Activated T-cell treated with anti-CD3 and anti-CD28 coated beads, Interleukin-2, amount 50 U/mL, for 48 hours (primary cell): ENCODE measurements around the gene ZNF467.

Experiments
- DNase-seq, 2 experiments: peaks; one replicate each; pipeline ENCODE4 v3.0.0-alpha.2; 2020

Gene ZNF467

DNA sequence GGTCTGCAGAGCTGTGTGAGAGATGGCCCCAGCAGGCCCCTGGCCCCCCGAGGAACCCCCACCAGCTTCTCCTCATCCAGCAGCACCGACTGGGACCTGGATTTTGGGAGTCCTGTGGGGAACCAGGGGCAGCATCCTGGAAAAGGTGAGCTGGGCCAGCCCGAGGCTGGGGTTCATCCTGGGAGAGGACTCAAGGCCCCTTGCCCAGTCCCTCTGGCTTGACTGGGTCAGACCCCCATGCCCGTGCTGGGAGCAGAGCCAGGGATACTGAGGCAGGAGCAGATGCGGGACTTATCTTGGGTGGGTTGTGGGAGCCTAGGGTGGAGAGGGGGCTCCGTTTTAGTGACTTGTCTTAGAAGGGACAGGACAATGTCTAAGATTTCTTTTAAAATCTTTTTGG is 47.5 kb downstream of the ZNF467 start:
- no peak for DNase-seq

DNA sequence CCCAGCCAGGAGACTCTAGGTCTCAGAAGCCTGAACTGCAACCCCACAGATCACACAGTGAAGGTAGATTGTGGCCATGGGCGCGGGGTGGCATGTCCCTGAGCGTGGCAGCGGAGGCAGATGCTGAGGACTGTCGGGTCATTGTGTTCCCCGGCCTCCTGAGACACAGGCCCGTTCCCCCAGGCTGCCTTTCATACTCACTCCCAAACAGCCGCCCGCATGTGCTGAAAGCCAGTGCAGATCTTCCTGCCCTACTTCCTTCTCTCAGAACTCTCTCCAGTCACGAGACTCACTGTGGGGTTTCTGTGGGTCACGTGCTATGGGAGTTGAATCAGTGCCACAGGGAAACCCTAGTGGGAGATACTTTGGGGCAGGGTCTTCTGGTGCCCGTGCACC is 48.0 kb downstream of the ZNF467 start:
- DNase-seq = no peak

DNA sequence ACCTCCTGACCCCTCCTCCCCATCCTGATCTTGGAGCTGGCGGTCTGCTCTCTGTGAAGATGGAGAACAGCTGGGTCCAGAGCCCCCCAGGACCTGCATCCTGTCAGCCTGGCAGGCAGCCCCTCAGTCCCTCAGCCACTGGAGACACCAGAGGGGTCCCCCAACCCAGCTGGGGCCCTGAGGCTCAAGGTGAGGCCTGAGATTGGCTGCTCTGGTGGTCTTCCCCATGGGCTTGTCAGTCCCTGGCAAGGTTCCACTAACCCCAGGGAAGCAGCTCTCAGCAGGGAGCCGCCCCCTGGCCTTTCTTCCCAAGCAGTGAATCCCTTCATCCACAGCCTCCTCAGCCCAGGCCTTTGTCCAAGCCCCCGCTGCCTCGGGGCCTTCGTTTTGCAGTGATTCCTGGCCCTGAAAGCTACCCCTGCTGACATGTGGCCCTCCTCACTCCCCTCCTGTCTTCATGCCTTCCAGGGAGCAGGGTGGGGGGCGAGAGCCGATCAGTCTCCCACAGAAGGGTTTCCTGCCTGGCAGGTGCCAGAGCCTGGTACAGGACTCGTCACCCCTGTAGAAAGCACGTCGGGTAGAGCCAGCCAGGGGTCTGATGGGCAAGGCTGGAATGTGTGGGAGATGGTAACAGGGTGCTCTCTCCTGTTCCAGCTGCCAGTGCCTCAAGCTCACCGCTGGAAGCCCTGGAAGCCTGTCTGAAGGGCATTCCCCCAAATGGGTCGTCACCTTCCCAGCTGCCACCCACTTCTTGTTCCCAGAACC is 48.5 kb downstream of the ZNF467 start:
- DNase-seq = no peak

DNA sequence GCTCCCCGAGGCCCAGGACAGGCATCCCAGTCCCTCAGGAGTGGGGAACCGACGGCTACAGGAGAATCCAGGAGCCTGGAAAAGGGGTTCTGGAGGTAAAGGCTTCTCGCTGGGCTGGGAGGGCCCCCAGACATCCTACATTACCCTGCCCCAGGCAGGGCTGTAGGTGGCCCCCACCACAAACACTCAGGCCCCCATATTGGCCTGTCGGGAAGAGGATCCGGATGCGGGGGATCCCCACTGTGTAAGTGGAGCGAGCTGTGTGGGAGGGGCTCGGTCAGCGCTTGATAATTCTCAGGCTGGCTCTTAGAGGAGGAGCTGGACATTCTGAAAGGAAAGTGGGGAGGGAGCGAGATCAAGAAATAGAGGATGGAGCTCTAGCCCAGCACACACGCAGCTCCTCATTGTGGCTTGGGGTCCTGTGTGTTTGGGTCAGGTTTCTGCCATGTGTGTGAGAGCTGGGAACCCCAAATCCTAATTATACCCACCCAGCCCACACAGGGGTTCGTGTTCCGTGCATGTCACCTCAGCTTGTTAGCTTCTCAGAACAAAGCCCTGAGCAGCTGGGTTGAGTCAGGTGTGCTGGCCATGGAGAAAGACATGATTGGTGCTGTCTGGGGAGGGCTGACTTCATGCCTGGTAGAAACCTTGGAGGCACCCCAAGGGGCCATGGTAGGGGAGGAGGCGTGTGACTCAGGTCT is 49.4 kb downstream of the ZNF467 start:
- DNase-seq = no peak

DNA sequence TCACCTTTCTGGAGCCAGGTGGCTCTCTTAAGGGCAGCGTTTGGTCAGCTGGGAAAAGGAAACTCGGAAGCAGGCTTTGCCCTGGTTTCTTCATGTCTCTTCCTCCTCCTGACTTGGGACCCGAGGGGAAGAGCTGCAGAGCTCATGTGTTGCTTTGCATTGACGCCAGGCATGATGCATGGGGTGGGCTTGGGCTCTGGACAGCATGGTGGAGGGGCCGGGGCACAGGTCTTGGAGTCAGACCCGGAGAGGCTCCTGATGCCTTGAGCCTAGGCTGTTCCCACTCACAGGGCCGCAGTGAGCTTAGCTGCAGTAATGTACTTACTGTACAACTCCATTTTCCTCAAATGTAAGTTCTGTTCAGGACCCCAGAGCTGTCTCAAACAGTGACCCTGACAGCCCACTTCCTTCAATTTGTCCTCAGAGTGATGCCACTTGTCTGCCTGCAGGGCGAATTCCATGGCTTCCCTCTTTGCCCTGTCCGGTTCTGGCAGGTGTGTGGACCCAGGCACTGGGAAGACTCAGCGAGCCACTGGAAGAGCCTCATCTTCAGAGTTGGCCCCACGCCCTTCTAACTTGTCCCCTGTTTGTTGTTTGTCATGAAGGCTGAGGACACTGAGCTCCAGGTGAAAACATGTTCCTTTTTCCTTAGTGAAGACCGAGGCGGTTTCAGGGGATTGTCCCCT is 50.2 kb downstream of the ZNF467 start:
- DNase-seq = no peak

DNA sequence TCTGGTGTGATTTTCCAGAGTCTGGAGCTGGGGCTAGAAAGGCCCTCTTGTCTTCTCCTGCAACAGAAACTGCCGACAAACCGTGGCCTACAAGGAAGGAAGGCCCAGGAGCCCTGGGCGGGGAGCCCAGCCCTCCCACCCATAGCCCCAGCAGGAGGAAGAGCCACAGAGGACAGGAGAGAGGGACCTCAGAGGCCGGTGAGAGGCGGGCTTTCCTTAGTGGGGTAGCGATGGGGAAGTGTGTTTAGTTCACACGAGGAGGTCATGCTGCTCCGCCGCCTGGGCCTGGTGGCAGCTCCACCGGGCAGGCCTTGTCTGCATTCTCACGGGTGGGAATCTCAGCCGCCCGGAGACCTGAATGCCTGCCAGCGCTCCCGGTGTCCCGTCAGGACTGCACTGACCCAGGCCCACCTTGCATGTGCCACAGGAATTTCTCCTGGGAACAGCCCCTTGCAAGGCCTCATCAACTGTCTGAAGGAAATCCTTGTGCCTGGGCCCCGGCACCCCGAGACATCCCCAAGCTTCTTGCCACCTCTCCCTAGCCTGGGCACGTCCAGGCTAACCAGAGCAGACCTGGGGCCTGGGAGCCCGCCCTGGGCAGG is 50.9 kb downstream of the ZNF467 start:
- DNase-seq = no peak

DNA sequence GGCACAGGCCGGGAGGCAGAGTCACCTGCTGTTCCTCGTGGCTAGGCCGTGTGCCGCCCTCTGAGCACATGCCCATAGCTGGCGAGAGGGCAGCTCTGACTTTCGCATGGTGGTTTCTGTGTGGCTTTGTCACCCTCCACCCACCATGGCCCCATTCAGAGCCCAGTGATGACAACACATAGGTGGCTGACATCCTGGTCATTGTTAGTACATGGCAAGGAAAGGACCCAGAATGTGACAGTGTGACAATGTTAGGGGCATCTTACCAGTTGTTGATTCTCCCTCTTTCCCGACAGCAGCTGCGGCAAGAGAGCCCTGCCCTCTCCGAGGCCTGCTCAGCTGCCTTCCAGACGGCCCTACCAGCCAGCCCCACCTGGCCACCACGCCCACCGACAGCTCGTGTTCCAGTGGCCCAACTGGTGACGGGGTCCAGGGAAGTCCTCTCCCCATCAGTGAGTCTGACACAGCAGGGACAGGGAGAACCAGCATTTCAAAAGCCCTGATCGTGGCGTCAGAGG is 52.2 kb downstream of the ZNF467 start:
- no peak for DNase-seq

DNA sequence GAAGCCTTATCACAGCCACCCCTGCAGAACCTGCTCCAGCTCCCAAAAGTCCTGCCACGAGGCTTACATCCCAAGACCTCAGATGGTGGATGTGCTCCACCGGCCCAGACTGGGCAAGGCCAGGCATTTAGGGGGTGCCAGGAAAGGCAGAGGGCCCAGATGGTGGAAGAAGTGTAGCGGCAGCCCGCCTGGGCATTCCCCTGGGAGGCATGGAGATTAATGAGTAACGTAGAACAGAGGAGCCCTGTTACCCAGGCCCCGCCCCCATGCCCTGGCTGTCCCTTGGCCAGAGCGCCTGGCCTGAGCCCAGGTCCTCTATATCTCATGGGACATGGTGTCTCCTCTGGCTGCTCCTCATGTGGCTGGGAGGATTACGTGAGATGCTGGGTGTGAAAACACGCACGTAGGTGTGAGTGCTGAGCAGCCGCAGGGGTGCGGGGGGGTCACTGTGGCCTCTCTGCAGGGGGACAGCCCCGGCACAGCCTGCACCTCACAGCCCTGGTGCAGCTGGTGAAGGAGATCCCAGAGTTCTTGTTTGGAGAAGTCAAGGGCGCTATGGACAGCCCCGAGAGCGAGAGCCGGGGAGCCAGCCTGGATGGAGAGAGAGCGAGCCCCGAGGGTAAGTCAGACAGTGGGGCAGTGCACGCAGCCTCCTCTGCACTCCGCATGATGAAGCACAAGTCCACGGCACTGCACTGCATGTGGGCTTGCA is 52.9 kb downstream of the ZNF467 start:
- DNase-seq = peak in 1 of 2 experiments; percentile 12

DNA sequence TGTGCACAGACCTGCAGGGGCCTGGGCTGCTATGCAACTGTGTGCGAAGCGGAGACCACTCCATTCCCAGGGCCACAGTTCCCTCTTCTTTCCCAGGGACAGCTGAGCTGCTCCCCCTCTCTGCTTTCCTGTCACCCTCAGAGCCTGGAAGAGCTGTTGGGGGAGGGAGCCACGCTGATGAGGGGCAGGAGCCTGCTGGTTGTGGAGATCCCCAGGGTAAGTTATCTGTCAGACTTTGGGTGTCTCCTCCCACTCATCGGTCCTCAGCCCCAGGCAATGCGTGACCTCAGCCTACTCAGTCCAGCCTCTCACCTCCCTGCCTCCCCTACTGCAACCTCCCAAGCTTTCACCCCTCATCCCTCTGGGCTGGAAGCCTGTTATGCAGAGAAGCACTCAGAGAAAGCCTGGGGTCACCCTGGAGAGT is 53.5 kb downstream of the ZNF467 start:
- no peak for DNase-seq

DNA sequence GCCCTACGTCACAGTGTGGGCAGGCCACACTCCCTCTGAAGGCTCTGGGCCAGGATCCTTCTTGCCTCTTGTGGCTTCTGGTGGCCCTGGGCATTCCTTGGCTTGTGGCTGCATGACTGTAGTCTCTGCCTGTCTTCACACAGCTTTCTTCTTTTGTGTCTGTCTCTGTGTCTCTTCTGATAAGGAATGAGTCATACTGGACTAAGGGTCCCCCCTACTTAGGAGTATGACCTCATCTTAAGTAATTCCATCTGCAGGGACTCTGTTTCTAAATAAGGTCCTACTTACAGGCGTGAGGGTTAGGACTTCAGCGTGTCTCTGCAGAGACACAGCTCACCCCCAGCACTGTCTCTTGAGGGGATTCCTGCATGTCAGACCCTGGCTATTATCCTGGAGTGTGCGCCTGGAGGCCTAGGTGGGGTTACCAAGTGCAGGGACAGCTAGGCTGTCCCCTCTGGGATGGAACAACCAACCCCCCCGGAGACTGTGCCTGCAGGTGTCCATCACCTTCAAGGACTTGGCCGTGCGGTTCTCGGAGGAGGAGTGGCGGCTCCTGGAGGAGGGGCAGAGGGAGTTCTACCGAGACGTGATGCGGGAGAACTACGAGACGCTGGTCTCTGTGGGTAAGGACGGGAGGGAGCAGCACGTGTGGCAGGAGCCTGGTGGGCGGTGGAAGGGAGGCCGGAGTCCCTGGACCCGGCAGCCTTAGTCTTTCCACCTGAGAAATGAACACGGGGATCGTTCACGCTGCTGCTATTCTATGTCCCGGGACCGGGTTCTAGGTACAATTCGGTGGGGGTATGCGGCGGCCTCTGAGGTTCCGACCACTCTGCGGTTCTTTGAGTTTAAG is 54.1 kb downstream of the ZNF467 start:
- DNase-seq = no peak

DNA sequence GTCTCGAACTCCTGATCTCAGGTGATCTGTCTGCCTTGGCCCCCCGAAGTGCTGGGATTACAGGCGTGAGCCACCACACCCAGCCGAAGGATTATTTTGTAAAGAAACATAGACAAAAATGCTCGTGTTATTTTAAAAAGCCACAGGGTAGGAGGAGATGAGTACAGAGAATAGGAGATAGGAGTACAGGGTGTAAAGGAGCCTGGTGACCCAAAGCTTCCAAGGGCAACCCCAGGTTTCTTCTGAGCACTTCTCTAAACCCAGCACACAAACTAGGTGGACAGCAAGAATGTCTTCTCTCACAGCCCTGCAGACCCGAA is 54.7 kb downstream of the ZNF467 start:
- DNase-seq = no peak

DNA sequence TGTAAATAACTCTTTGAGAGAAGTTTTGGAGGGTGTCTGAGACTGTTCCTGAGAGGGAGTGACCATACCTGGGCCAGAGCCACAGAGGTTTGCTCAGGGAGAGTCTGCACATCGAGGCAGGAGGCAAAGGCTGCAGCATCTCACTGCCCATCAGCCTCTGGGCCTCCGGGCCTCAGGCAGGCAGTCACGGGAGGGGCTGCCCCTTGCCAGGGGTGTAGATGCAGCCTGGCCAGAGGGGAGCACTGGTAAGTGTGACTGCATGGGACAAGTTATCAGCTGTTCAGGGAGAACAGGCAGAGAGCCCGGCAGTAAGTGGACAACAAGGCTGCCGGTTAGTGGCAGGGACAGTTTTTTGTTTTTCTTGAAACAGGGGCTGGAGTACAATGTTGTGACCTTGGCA is 55.9 kb downstream of the ZNF467 start:
- no peak for DNase-seq

DNA sequence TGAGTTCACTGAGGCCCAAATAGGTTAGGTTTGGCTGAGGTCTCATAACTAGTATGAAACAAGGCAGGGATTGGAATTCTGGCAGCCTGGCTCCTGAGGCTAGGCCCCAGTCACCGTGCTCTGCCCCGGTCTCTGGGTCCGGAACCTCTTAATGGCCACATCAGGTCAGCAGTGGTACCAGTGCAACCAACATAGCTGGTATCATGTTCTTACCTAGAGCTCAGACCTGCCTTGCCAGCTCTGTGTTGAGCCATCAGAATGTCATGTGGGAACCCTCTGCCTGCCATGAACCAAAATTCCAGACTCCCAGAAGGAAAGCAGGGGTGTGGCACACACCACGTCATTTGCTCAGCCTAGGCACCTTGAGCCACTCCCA is 56.5 kb downstream of the ZNF467 start:
- DNase-seq = no peak

DNA sequence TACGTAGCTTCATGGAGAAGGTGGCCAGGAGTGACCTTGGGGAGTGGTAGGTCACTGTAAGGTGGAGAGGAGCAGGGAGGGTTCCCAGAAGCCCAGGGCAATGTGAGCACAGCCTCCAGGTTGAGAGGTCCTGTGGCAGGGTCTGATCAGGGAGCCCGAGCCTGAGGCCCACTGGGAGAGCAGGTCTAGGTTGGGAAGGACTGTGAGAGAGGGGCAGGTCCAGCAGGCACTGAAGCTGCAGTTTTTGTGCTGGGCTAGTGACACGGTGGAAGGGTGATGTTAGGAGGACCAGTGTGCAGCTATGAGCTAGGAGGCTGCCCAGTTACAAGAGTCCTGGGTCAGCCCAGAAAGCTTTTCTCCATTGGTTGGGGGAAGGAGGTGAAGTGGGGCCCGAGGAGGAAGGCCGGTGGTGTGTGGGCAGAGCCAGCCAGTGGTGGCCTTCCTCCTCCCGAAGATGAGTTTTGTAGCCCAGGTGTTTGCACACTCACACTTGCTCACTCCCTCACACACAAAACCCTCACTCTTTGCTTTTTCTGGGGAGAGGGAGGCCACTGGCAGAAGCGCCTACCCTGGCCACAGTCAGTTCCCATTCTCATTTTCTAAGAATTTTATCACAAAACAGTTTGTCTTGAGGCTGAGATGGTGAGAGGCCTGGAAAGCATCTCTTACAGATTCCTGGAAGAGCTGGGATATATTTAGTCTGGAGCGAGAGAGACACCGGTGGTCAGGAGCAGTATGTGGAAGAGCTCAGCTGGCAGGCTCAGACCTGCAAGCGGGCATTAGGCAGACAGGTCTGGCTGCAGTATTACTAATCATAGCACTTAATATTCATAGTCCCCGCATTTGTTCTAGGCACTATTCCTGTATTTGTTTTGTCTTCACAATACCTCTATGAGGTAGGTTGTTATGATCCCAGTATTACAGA is 57.1 kb downstream of the ZNF467 start:
- peak in 1 of 2 experiments; percentile 18 for DNase-seq

DNA sequence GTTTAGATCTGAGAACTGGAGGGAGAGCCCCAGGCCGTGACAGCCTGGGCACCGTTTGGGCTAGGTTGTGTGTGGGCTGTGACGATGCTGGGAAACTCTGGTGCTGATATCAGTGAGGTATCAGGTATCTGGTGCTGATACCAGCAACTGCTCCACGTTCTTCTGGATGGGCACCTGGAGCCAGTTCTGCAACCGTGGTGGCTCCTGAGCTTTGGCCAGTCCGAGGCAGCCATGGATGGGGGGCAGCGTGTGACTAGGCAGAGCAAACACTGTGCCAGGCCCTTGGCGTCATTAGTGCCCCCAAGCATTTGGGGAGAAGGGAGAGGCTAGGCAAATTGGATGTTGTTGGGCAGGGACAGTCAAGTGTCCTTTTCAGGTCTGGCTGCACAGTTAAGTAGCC is 57.9 kb downstream of the ZNF467 start:
- no peak for DNase-seq

DNA sequence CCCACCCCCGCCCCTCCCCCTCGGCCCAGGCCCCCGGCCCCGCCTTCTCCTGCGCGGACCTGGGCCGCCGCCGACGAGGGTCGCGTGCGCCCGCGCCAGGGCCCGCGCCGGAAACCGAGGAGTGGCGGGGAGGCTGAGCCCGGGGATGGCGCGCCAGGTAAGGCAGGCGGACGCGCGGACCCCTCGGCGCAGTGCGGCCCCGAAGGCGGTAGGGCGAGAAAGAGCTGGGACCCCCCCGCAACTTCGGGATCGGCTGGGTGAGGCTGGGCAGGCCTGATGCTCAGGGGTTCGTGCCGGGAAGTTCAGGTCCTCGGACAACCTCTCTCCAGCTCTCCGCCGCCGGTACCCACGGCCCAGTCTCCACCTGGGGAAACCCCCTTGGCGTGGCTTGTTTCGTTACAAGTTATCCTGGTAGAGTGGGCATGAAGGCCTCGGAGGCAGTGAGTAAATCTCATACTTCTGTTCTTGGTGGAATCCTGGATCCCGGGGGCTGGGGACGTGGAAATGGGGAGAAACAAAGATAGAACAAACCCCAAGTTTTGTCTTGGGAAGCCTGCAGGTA is 58.4 kb downstream of the ZNF467 start:
- DNase-seq = peak in 1 of 2 experiments; percentile 65
